B cell (primary cell): Measurements from ENCODE around the gene PDE4A.

ENCODE experiments used
- CTCF ChIP-seq: fragments of 200-600 bp; IDR thresholded peaks from one replicate; pipeline ENCODE4 v1.8.0; 2022; ENCODE audit warnings: antibody characterized with exemption, mild to moderate bottlenecking
- EZH2 ChIP-seq: IDR thresholded peaks from 2 replicates; pipeline ENCODE4 v1.6.1; 2012; ENCODE audit warnings: borderline replicate concordance, low read depth, mild to moderate bottlenecking, moderate library complexity, low read length; ENCODE audit not compliant: insufficient read depth, poor library complexity, severe bottlenecking

GRCh38 chr19:10372690-10373089 is 47.6 kb upstream of the PDE4A start:
- TF ChIP-seq CTCF (no peak), EZH2 (no peak)
